ENCODE measurements around the gene OTUB2. TPM values are rescaled to one million over a fixed set of nuclear protein-coding genes. Genes with fewer than 3 reads are reported as not detected.

The OTUB2 gene
- total RNA-seq, 1 experiment from 2014 or later: 22.2 TPM

GRCh38 chr14:94021416-94022157 is 4.6 kb upstream of the OTUB2 start:
- no TSS peak for BruUV-seq (replicated peaks)
- H3K4me1 Mint-ChIP-seq (ENCODE audit: low read depth, unreplicated experiment): peaks cover 62% of the 10 kb centered on the region
- TF ChIP-seq CTCF (IDR thresholded peaks at IDR 0.05; ENCODE audit: unreplicated experiment): no peak
- intact Hi-C loops (cut with micrococcal nuclease; ENCODE audit: unreplicated experiment): no loop called here
- peaks cover 24% of the 10 kb centered on the region for H3K36me3 Mint-ChIP-seq (ENCODE audit: insufficient read depth, unreplicated experiment)
- no peak overlapping the region for H3K27ac Mint-ChIP-seq (ENCODE audit: unreplicated experiment)
- CTCF ChIA-PET: interaction anchor here (1.2 kb wide), 2 partner anchors 149 to 367 kb away, joined by 3 read pairs; partner anchors contain the start of gene SERPINA1
- H3K4me3 Mint-ChIP-seq (ENCODE audit: low read depth, unreplicated experiment): no peak overlapping the region
- no peaks in the 10 kb centered on the region for H3K27me3 Mint-ChIP-seq (ENCODE audit: unreplicated experiment)
- DNase-seq: no peak
- H3K9me3 Mint-ChIP-seq (ENCODE audit: low read depth, unreplicated experiment): no peaks in the 10 kb centered on the region

- CTCF ChIA-PET: no interaction called here
- Mint-ChIP-seq H3K27me3 (ENCODE audit: unreplicated experiment) (no peaks in the 10 kb centered on the region), H3K36me3 (ENCODE audit: insufficient read depth, unreplicated experiment) (peaks cover 35% of the 10 kb centered on the region), H3K4me1 (ENCODE audit: low read depth, unreplicated experiment) (peaks cover 65% of the 10 kb centered on the region), H3K4me3 (ENCODE audit: low read depth, unreplicated experiment) (no peak overlapping the region), H3K27ac (ENCODE audit: unreplicated experiment) (peak overlapping the region; percentile 64), H3K9me3 (ENCODE audit: low read depth, unreplicated experiment) (no peaks in the 10 kb centered on the region)
- no TSS peak for BruUV-seq (replicated peaks)
- intact Hi-C loops (cut with micrococcal nuclease; ENCODE audit: unreplicated experiment): no loop called here
- no peak for TF ChIP-seq CTCF (IDR thresholded peaks at IDR 0.05; ENCODE audit: unreplicated experiment)
- no peak for DNase-seq
Measured at GRCh38 chr14:94022532-94023411, 3.4 kb upstream of the OTUB2 start.

- no peak for TF ChIP-seq CTCF (IDR thresholded peaks at IDR 0.05; ENCODE audit: unreplicated experiment)
- Mint-ChIP-seq H3K27ac (ENCODE audit: unreplicated experiment) (no peak overlapping the region), H3K4me1 (ENCODE audit: low read depth, unreplicated experiment) (peaks cover 65% of the 10 kb centered on the region), H3K36me3 (ENCODE audit: insufficient read depth, unreplicated experiment) (peaks cover 43% of the 10 kb centered on the region), H3K9me3 (ENCODE audit: low read depth, unreplicated experiment) (no peaks in the 10 kb centered on the region), H3K27me3 (ENCODE audit: unreplicated experiment) (no peaks in the 10 kb centered on the region), H3K4me3 (ENCODE audit: low read depth, unreplicated experiment) (no peak overlapping the region)
- intact Hi-C loops (cut with micrococcal nuclease; ENCODE audit: unreplicated experiment): no loop called here
- CTCF ChIA-PET: no interaction called here
- DNase-seq: no peak
- no TSS peak for BruUV-seq (replicated peaks)
Measured at GRCh38 chr14:94024549-94024948, 1.6 kb upstream of the OTUB2 start.

- H3K27me3 Mint-ChIP-seq (ENCODE audit: unreplicated experiment): no peaks in the 10 kb centered on the region
- intact Hi-C loops (cut with micrococcal nuclease; ENCODE audit: unreplicated experiment): no loop called here
- peaks cover 45% of the 10 kb centered on the region for H3K36me3 Mint-ChIP-seq (ENCODE audit: insufficient read depth, unreplicated experiment)
- no peak for TF ChIP-seq CTCF (IDR thresholded peaks at IDR 0.05; ENCODE audit: unreplicated experiment)
- H3K27ac Mint-ChIP-seq (ENCODE audit: unreplicated experiment): peak overlapping the region; percentile 90
- BruUV-seq (replicated peaks): no TSS peak
- no peaks in the 10 kb centered on the region for H3K9me3 Mint-ChIP-seq (ENCODE audit: low read depth, unreplicated experiment)
- peak overlapping the region; percentile 55 for H3K4me3 Mint-ChIP-seq (ENCODE audit: low read depth, unreplicated experiment)
- DNase-seq: no peak
- CTCF ChIA-PET: interaction anchor here (0.6 to 0.9 kb wide), 3 partner anchors 16 to 127 kb away, joined by 3 to 5 read pairs (median 4); partner anchors contain the start of gene IFI27
- peaks cover 65% of the 10 kb centered on the region for H3K4me1 Mint-ChIP-seq (ENCODE audit: low read depth, unreplicated experiment)
Measured at GRCh38 chr14:94025720-94026119, 420 bp upstream of the OTUB2 start.

All from Calu3 (cell line).